Keratinocyte (primary cell): ENCODE results near the gene TFG. TPM values are rescaled to one million over a fixed set of nuclear protein-coding genes. Genes with fewer than 3 reads are reported as not detected.

Experiments used
- DNase-seq: peaks from one replicate; pipeline ENCODE4 v3.0.0-alpha.2; 2011; ENCODE audit warnings: low read depth, missing footprints, low spot score
- FAIRE-seq: peaks from 2 replicates; lab custom pipeline; 2011; peaks lifted over from hg19 to GRCh38; lab: Jason Lieb, UNC
- H2AFZ ChIP-seq: 2 replicates; pipeline ENCODE4 v1.6.0; 2012; ENCODE audit warnings: low read length, control low read depth, inconsistent platforms; ENCODE audit not compliant: control insufficient read depth
- H3K27ac ChIP-seq: 2 replicates; pipeline ENCODE4 v1.5.1; 2011; ENCODE audit warnings: low read length; ENCODE audit not compliant: control insufficient read depth, insufficient read depth
- H3K27me3 ChIP-seq: 3 replicates; pipeline ENCODE4 v1.6.0; 2011; ENCODE audit warnings: low read length; ENCODE audit not compliant: control insufficient read depth, insufficient read depth; ENCODE audit errors: extremely low read depth
- H3K36me3 ChIP-seq, 2 experiments: 2 replicates in 1 of 2; 3 replicates in 1 of 2; pipeline ENCODE4 v1.5.1; 2011; ENCODE audit warnings: low read length in 2 of 2, mild to moderate bottlenecking in 1 of 2; ENCODE audit not compliant: control insufficient read depth in 2 of 2, insufficient read depth in 2 of 2; ENCODE audit errors: extremely low read depth in 1 of 2
- H3K4me1 ChIP-seq: 3 replicates; pipeline ENCODE4 v1.5.1; 2011; ENCODE audit warnings: low read length; ENCODE audit not compliant: control insufficient read depth, insufficient read depth; ENCODE audit errors: extremely low read depth
- H3K4me2 ChIP-seq: 3 replicates; pipeline ENCODE4 v1.6.0; 2011; ENCODE audit warnings: low read depth, low read length; ENCODE audit not compliant: control insufficient read depth, insufficient read depth; ENCODE audit errors: extremely low read depth
- H3K4me3 ChIP-seq, 3 experiments: fragments of 200-600 bp in 1 of 3; sonication (generic) in 1 of 3; 2 replicates in 2 of 3; 3 replicates in 1 of 3; pipeline ENCODE4 v1.5.1; 2011 to 2016; ENCODE audit warnings: low read length in 3 of 3, mild to moderate bottlenecking in 3 of 3, control low read depth in 2 of 3, inconsistent platforms in 1 of 3, low read depth in 1 of 3, mixed read lengths in 1 of 3, mixed run types in 1 of 3, moderate library complexity in 1 of 3; ENCODE audit not compliant: control insufficient read depth in 2 of 3, insufficient read depth in 2 of 3; ENCODE audit errors: extremely low read depth in 1 of 3
- H3K79me2 ChIP-seq: 2 replicates; pipeline ENCODE4 v1.6.0; 2012; ENCODE audit warnings: low read length; ENCODE audit not compliant: control insufficient read depth, insufficient read depth
- H3K9ac ChIP-seq: 3 replicates; pipeline ENCODE4 v1.6.0; 2011; ENCODE audit warnings: low read length; ENCODE audit not compliant: control insufficient read depth, insufficient read depth; ENCODE audit errors: extremely low read depth
- H3K9me1 ChIP-seq: 3 replicates; pipeline ENCODE4 v1.6.0; 2011; ENCODE audit warnings: low read length; ENCODE audit not compliant: control insufficient read depth, insufficient read depth; ENCODE audit errors: extremely low read depth
- H3K9me3 ChIP-seq: 2 replicates; pipeline ENCODE4 v1.5.1; 2012; ENCODE audit warnings: low read depth, low read length; ENCODE audit not compliant: control insufficient read depth
- H4K20me1 ChIP-seq: 3 replicates; pipeline ENCODE4 v1.6.0; 2011; ENCODE audit warnings: low read length; ENCODE audit not compliant: control insufficient read depth, insufficient read depth; ENCODE audit errors: extremely low read depth
- CTCF ChIP-seq, 3 experiments: IDR thresholded peaks in 1 of 3; conservative IDR thresholded peaks in 1 of 3; optimal IDR thresholded peaks in 1 of 3; 2 replicates in 2 of 3; 3 replicates in 1 of 3; pipeline versions ENCODE3 to v1.5.1; 2011; ENCODE audit warnings: low read length in 3 of 3, mild to moderate bottlenecking in 3 of 3, moderate library complexity in 2 of 3, control low read depth in 1 of 3, inconsistent platforms in 1 of 3; ENCODE audit not compliant: insufficient read depth in 2 of 3; ENCODE audit errors: extremely low read depth in 1 of 3
- EZH2 ChIP-seq: IDR thresholded peaks from one replicate; pipeline ENCODE4 v1.6.1; 2012; ENCODE audit warnings: inconsistent platforms, mild to moderate bottlenecking, low read length, moderate library complexity
- dilution Hi-C: fragments of 300-500 bp; cut with MboI; formaldehyde crosslinking; loops from one replicate; pipeline ENCODE4 v1.7.0; 2020; ENCODE audit warnings: low sequenced_read_pairs; ENCODE audit not compliant: extremely low pct_ligation_motif_present
- polyA plus RNA-seq, 5 experiments: library from polyadenylated mRNA; depleted of rRNA in 3 of 5; stranded (reverse) in 3 of 5; stranded (forward) in 1 of 5; unstranded in 1 of 5; fragments of >200 nt; gene quantifications; 1 replicate in 1 of 5; 2 replicates in 3 of 5; 3 replicates in 1 of 5; pipeline versions ENCODE4 v1.2.1 to v1.2.3, GENCODE V29; 2011 to 2012; ENCODE audit warnings: missing spikeins in 2 of 5, low read depth in 1 of 5, low replicate concordance in 1 of 5

Gene TFG
- polyA plus RNA-seq, 1 donor (not counting 4 experiments of a cell fraction or from before 2014, with no cell fraction given) = 177 TPM

DNA sequence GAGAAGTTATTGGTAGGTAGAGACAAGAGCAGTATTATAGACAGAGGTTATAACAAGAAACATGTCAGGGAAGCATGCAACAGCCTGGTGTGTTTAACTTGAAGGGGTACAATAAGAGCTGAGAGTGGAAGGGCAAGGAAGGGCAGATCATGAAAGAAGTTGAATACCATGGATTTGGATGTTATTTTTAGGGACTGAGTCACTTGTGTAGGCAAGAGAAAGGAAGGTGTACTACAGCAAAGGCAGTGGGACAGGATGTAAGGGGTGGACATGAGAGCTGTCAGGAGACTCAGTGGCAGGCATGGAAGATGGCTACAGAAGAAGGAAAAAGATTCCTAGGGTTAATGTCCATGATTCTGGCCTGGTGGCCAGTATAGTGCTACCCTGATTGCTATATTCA, 66.4 kb downstream of the TFG start:
- dilution Hi-C loops = loop anchor here (25.0 kb wide), 1 partner anchor 112 kb away; no protein-coding TSS in a partner anchor
- no peaks in the 10 kb centered on the region for H3K27me3 ChIP-seq
- no peak for FAIRE-seq
- H2AFZ ChIP-seq = no peak overlapping the region
- H3K36me3 ChIP-seq = no peaks in the 10 kb centered on the region
- H3K79me2 ChIP-seq = no peaks in the 10 kb centered on the region
- no peak for DNase-seq
- H3K9ac ChIP-seq = no peak overlapping the region
- no peaks in the 10 kb centered on the region for H3K9me3 ChIP-seq
- no peak for TF ChIP-seq CTCF (optimal IDR thresholded peaks at IDR 0.05 in 1 of 3, IDR thresholded peaks at IDR 0.05 in 1 of 3, conservative IDR thresholded peaks at IDR 0.05 in 1 of 3; ENCODE audit: extremely low read depth in 1 of 3, insufficient read depth in 2 of 3, low read length in 3 of 3)
- H3K4me3 ChIP-seq = no peak overlapping the region
- no peaks in the 10 kb centered on the region for H4K20me1 ChIP-seq
- no peaks in the 10 kb centered on the region for H3K9me1 ChIP-seq
- H3K4me2 ChIP-seq = no peak overlapping the region
- H3K4me1 ChIP-seq = peaks cover 7% of the 10 kb centered on the region
- no peak overlapping the region for H3K27ac ChIP-seq

GRCh38 chr3:100776097-100776729, 66.9 kb downstream of the TFG start:
- Histone ChIP-seq H3K9me1 (no peaks in the 10 kb centered on the region), H3K36me3 (no peaks in the 10 kb centered on the region), H3K27me3 (no peaks in the 10 kb centered on the region), H4K20me1 (no peaks in the 10 kb centered on the region), H3K4me1 (peaks cover 7% of the 10 kb centered on the region), H3K9me3 (no peaks in the 10 kb centered on the region), H3K9ac (no peak overlapping the region), H3K4me2 (no peak overlapping the region), H2AFZ (no peak overlapping the region), H3K27ac (no peak overlapping the region), H3K79me2 (no peaks in the 10 kb centered on the region), H3K4me3 (no peak overlapping the region)
- no peak for DNase-seq
- FAIRE-seq = no peak
- TF ChIP-seq EZH2 (no peak), CTCF (optimal IDR thresholded peaks at IDR 0.05 in 1 of 3, IDR thresholded peaks at IDR 0.05 in 1 of 3, conservative IDR thresholded peaks at IDR 0.05 in 1 of 3; ENCODE audit: extremely low read depth in 1 of 3, insufficient read depth in 2 of 3, low read length in 3 of 3) (no peak)
- dilution Hi-C loops = loop anchor here (25.0 kb wide), 1 partner anchor 111 kb away; no protein-coding TSS in a partner anchor
